ENCODE data around the gene AGXT. TPM values are rescaled to one million over a fixed set of nuclear protein-coding genes. Genes with fewer than 3 reads are reported as not detected.

AGXT gene
- total RNA-seq, 1 donor from 2014 or later, result not detected

DNA sequence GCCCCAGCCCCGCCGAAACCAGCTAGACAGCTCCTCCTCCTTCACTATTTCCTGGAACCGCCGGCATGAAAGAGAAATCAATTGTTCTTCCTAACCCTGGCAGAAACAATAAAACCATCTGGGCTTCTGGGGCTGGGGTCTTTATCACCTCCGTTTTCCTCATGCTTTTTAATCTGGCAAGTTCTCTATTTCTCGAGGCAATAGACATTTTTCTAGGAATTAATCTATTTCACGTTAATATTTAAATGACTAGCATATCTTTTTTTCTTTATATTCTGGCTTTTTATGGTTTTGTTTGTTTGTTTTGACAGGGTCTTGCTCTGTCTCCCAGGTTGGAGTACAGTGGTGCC, 47.2 kb upstream of the AGXT start:
- H3K4me3 Mint-ChIP-seq, result peak overlapping the region; percentile 82
- H3K27me3 Mint-ChIP-seq (ENCODE audit: low read depth), result peaks cover 60% of the 10 kb centered on the region
- peaks cover 16% of the 10 kb centered on the region for H3K4me1 Mint-ChIP-seq
- H3K27ac Mint-ChIP-seq (ENCODE audit: unreplicated experiment), result peak overlapping the region; percentile 32
- no peaks in the 10 kb centered on the region for H3K36me3 Mint-ChIP-seq (ENCODE audit: low read depth)
- no peaks in the 10 kb centered on the region for H3K9me3 Mint-ChIP-seq
- DNase-seq (ENCODE audit: low read depth, low spot score), result no peak
- TF ChIP-seq, protein P1, sequence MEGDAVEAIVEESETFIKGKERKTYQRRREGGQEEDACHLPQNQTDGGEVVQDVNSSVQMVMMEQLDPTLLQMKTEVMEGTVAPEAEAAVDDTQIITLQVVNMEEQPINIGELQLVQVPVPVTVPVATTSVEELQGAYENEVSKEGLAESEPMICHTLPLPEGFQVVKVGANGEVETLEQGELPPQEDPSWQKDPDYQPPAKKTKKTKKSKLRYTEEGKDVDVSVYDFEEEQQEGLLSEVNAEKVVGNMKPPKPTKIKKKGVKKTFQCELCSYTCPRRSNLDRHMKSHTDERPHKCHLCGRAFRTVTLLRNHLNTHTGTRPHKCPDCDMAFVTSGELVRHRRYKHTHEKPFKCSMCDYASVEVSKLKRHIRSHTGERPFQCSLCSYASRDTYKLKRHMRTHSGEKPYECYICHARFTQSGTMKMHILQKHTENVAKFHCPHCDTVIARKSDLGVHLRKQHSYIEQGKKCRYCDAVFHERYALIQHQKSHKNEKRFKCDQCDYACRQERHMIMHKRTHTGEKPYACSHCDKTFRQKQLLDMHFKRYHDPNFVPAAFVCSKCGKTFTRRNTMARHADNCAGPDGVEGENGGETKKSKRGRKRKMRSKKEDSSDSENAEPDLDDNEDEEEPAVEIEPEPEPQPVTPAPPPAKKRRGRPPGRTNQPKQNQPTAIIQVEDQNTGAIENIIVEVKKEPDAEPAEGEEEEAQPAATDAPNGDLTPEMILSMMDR (conservative IDR thresholded peaks at IDR 0.05), result no peak

DNA sequence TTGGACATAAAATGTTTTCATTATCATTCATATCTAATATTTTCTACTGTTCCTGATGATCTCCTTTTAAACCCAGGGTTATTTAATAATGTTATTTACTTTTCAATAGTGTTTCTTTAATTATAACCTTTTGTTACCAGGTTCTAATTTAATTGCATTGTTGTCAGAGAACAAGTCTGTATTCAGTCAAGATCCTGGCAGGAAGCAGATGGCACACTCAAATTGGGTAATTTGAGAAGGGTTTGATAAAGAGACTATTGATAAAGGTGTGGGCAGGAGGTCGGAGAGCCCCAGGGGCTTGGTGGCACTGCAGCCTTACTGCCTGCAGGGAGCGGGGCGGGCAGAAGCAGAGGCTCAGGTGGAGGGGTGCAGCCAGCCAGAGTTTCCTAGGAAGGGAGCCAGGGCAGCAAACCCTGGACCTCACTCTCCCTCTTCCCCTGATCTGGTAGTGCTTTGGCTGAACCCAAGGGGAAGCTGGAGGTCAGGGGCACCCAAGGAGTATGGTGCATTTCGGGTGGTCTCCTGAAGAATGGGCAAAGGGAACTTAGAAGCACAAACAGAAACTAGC, 46.3 kb upstream of the AGXT start:
- Mint-ChIP-seq H3K36me3 (ENCODE audit: low read depth) (no peaks in the 10 kb centered on the region), H3K4me1 (peaks cover 16% of the 10 kb centered on the region), H3K9me3 (no peaks in the 10 kb centered on the region), H3K27me3 (ENCODE audit: low read depth) (peaks cover 69% of the 10 kb centered on the region), H3K27ac (ENCODE audit: unreplicated experiment) (no peak overlapping the region), H3K4me3 (peak overlapping the region; percentile 82)
- TF ChIP-seq, protein P1 (conservative IDR thresholded peaks at IDR 0.05), result no peak
- DNase-seq (ENCODE audit: low read depth, low spot score), result no peak

DNA sequence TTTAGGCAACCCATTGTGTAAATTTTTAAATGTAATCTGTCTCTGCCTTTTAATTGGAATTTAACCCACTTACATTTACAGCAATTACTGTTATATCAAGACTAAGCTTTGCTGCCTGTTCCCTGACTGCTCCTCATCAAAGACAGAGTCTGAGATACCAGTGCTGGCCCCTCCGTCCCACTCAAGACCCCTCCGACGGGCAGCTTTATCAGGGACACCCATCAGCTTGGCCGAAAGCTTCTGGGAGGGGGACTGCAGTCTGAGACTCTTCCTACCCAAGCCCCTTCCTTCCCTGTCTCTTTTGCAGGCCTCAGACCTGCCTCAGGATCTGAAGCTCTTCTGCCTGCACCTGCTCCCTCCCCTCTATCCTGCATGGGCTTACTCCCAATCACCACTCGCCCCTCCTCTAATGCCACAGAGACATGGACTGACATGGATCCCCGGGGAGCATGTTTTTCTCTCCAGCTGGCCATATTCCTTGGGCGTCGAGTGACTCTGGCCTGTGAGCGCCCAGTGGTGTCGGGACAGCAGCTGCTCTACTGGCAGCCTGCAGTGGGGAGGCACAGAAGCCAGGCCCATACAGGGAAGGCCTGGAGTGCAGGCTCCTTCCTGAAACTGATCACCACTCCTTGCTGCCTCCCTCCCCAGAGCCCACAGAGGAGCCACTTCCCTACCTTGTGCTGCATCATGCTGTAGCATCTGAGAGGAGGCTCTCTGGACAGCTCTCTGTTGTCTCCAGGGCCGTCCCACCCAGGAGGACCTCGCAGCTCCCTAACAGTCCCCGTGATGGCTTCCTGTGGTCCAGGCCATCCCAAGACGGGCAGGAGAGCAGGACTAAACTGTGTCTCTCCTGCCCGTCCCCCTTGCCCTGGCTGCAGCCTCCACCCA, 44.9 kb upstream of the AGXT start:
- Mint-ChIP-seq H3K4me1 (peaks cover 12% of the 10 kb centered on the region), H3K36me3 (ENCODE audit: low read depth) (no peaks in the 10 kb centered on the region), H3K27ac (ENCODE audit: unreplicated experiment) (no peak overlapping the region), H3K4me3 (peak overlapping the region; percentile 48), H3K27me3 (ENCODE audit: low read depth) (peaks cover 75% of the 10 kb centered on the region), H3K9me3 (no peaks in the 10 kb centered on the region)
- TF ChIP-seq, protein P1 (conservative IDR thresholded peaks at IDR 0.05), result no peak
- DNase-seq (ENCODE audit: low read depth, low spot score), result no peak

DNA sequence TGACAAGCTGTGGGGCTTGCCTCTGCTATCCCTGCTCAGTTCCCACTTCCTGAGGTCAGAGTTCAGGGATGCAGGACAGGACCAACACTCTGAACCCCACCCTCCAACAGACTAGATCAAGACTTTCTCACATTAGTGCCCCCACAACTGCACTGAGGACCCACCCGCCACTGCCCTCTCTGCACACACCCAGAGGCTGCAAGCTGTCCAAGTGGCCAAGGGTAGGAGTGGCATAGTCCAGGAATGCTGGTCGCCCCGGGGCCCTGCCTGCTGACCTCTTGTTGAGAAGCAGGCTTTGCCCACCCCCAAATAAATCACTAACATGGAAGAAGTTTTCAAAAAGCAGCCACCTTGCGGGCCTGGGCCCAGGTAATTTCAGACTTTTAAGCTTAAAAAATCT, 43.1 kb upstream of the AGXT start:
- H3K27me3 Mint-ChIP-seq (ENCODE audit: low read depth), result peaks cover 92% of the 10 kb centered on the region
- DNase-seq (ENCODE audit: low read depth, low spot score), result no peak
- H3K9me3 Mint-ChIP-seq, result no peaks in the 10 kb centered on the region
- TF ChIP-seq, protein P1 (conservative IDR thresholded peaks at IDR 0.05), result no peak
- no peak overlapping the region for H3K4me3 Mint-ChIP-seq
- H3K4me1 Mint-ChIP-seq, result peaks cover 12% of the 10 kb centered on the region
- H3K27ac Mint-ChIP-seq (ENCODE audit: unreplicated experiment), result no peak overlapping the region
- no peaks in the 10 kb centered on the region for H3K36me3 Mint-ChIP-seq (ENCODE audit: low read depth)

DNA sequence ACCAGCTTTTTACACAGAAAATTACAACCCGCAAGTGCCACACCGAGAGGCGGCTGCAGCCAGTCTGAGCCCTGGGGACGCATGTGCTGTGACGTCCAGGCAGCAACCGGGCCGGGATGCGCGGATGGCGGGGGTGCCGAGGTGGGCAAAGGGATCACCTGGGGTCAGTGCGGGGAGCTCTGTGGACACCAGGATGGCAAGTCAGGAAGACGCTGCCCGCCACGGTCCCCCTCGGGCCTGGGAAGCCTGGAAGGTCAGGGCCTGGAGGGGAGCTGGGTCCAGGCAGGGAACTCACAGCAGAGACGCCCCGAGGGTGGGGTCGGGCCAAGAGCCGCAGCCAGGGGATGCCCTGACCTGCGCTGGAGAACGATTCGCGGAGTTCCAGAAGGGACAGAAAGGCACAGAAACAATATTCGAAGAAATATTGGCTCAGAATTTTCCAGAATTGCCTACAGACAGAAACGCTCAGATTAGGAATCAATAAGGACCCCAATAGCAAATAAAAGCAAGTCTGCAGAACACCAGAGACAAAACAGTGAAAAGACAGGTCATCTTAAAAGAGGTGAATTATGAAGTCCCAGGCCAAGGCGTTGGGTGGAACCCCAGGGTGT, 36.9 kb upstream of the AGXT start:
- Mint-ChIP-seq H3K4me1 (no peaks in the 10 kb centered on the region), H3K4me3 (peak overlapping the region; percentile 54), H3K9me3 (no peaks in the 10 kb centered on the region), H3K36me3 (ENCODE audit: low read depth) (no peaks in the 10 kb centered on the region), H3K27ac (ENCODE audit: unreplicated experiment) (no peak overlapping the region), H3K27me3 (ENCODE audit: low read depth) (peaks cover 54% of the 10 kb centered on the region)
- TF ChIP-seq, protein P1 (conservative IDR thresholded peaks at IDR 0.05), result no peak
- no peak for DNase-seq (ENCODE audit: low read depth, low spot score)

All from neural crest cell (in vitro differentiated cells).